ENCODE measurements around the gene PTPRU. TPM values are rescaled to one million over a fixed set of nuclear protein-coding genes. Genes with fewer than 3 reads are reported as not detected.

PTPRU gene
- total and polyA plus RNA-seq, 2 experiments from 2014 or later = 8.0 to 105 TPM

DNA sequence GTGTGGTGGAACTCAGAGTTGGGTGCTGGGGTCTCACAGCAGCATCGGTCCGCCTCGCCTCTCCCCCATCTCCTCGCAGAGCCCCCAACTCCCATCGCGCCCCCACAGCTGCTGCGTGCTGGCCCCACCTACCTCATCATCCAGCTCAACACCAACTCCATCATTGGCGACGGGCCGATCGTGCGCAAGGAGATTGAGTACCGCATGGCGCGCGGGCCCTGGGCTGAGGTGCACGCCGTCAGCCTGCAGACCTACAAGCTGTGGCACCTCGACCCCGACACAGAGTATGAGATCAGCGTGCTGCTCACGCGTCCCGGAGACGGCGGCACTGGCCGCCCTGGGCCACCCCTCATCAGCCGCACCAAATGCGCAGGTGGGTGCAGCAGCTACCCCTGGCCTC lies 24.2 kb downstream of the PTPRU start (continued):
- no peak for TF ChIP-seq CREB1 (CRISPR knock-in tag; IDR thresholded peaks at IDR 0.05; ENCODE audit: low read depth)
- TF ChIP-seq CTCF (conservative IDR thresholded peaks at IDR 0.05; ENCODE audit: low read depth in 2 of 2) = no peak

- no peak overlapping the region for H3K27ac Mint-ChIP-seq
- Histone ChIP-seq H3K4me2 (no peak overlapping the region), H3K36me3 (ENCODE audit: insufficient read depth) (no peaks in the 10 kb centered on the region), H4K20me1 (replicated peaks; ENCODE audit: insufficient read depth) (peaks cover 2% of the 10 kb centered on the region; the same call in 1 of the 2 replicates), H3F3A (replicated peaks; ENCODE audit: low read depth) (no peaks in the 10 kb centered on the region), H3K4me3 (no peak overlapping the region), H3K27ac (ENCODE audit: low read depth) (no peak overlapping the region), H3K4me1 (ENCODE audit: insufficient read depth) (no peaks in the 10 kb centered on the region), H3K27me3 (ENCODE audit: insufficient read depth) (peaks cover 18% of the 10 kb centered on the region), H3K79me2 (replicated peaks; ENCODE audit: insufficient read depth) (peaks cover 6% of the 10 kb centered on the region; the same call in 1 of the 2 replicates), H3K9me2 (ENCODE audit: insufficient read depth) (no peaks in the 10 kb centered on the region), H2AFZ (no peak overlapping the region)
- H3K36me3 Mint-ChIP-seq (ENCODE audit: low read depth) = peaks cover 5% of the 10 kb centered on the region
- H3K27me3 Mint-ChIP-seq (ENCODE audit: insufficient read depth, low read depth, poor library complexity) = peaks cover 17% of the 10 kb centered on the region
- TF ChIP-seq, protein P1, sequence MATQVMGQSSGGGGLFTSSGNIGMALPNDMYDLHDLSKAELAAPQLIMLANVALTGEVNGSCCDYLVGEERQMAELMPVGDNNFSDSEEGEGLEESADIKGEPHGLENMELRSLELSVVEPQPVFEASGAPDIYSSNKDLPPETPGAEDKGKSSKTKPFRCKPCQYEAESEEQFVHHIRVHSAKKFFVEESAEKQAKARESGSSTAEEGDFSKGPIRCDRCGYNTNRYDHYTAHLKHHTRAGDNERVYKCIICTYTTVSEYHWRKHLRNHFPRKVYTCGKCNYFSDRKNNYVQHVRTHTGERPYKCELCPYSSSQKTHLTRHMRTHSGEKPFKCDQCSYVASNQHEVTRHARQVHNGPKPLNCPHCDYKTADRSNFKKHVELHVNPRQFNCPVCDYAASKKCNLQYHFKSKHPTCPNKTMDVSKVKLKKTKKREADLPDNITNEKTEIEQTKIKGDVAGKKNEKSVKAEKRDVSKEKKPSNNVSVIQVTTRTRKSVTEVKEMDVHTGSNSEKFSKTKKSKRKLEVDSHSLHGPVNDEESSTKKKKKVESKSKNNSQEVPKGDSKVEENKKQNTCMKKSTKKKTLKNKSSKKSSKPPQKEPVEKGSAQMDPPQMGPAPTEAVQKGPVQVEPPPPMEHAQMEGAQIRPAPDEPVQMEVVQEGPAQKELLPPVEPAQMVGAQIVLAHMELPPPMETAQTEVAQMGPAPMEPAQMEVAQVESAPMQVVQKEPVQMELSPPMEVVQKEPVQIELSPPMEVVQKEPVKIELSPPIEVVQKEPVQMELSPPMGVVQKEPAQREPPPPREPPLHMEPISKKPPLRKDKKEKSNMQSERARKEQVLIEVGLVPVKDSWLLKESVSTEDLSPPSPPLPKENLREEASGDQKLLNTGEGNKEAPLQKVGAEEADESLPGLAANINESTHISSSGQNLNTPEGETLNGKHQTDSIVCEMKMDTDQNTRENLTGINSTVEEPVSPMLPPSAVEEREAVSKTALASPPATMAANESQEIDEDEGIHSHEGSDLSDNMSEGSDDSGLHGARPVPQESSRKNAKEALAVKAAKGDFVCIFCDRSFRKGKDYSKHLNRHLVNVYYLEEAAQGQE (IDR thresholded peaks at IDR 0.05; ENCODE audit: unreplicated experiment) = no peak
- TF ChIP-seq ETS1 (IDR thresholded peaks at IDR 0.05) (no peak), EZH2phosphoT487 (IDR thresholded peaks at IDR 0.05; ENCODE audit: unreplicated experiment) (no peak), EZH2 (IDR thresholded peaks at IDR 0.05; ENCODE audit: low read depth, unreplicated experiment) (no peak), ZNF331 (CRISPR knock-in tag; IDR thresholded peaks at IDR 0.05; ENCODE audit: low read depth) (no peak), JUNB (IDR thresholded peaks at IDR 0.05; ENCODE audit: unreplicated experiment) (no peak), ZNF462 (CRISPR knock-in tag; IDR thresholded peaks at IDR 0.05) (no peak)
- ATAC-seq = no peak
- DNase-seq (ENCODE audit: low spot score) = no peak
- H3K4me3 Mint-ChIP-seq = no peak overlapping the region
- H3K4me1 Mint-ChIP-seq = peaks cover 6% of the 10 kb centered on the region
- H3K9me3 Mint-ChIP-seq = no peaks in the 10 kb centered on the region; the same call in 2 of the 3 replicates
Observed at GRCh38 chr1:29264773-29265389, 28.6 kb downstream of the PTPRU start.

Data from GM23338 (cell line).